ENCODE measurements around the gene KCNAB2.

Gene KCNAB2

DNA sequence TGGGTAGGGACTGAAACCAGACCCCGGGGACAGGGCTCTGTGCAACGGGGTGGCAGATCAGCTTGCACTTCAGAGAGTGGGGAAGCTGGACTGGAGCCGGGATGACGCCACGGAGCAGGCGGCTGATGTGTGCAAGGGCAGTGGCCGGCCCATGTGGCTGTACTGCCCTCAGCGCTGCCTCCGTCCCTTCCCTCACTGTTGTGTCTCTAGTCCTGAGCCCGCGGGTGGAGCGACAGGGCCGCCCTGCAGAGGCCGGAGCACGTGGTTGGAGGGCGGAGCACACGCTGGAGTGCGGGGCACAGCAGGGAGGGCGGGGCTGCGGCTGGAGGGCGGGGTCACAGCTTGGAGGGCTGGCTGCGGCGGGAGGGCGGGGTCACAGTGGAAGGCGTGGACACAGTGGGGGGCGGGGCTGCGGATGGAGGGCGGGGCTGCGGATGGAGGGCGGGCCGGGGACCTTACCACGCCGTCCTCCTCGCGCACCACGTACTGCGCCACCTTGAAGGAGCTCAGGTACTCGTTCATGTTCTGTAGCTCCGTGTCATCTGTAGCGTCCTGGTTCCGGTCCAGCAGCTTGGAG lies 82.0 kb downstream of the KCNAB2 start:
- peak; percentile 60 to 73 for DNase-seq (ENCODE audit: low read depth in 2 of 2)

GRCh38 chr1:6128276-6129081 lies 82.8 kb downstream of the KCNAB2 start:
- DNase-seq (ENCODE audit: low read depth in 2 of 2) = no peak

DNA sequence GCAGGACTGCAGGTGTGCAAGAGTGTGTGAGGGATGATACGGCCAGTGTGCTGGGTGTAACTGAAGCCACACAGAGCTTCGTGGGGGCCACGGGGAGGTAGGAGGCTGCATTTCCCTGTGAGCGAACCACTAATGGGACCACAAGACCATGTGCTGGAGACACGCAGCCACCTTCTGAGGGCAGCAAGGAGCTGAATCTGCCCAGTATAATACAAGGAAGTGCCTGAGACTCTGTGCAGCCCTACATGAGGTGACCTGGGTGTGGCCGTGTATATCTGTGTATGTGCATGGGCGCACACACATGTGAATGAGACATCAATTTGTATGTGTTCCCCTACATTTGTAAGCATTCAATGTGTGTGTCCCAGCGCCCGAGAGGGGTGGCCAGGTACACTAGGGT lies 83.6 kb downstream of the KCNAB2 start:
- no peak for DNase-seq (ENCODE audit: low read depth in 2 of 2)

GRCh38 chr1:6130036-6130435 lies 84.3 kb downstream of the KCNAB2 start:
- no peak for DNase-seq (ENCODE audit: low read depth in 2 of 2)

DNA sequence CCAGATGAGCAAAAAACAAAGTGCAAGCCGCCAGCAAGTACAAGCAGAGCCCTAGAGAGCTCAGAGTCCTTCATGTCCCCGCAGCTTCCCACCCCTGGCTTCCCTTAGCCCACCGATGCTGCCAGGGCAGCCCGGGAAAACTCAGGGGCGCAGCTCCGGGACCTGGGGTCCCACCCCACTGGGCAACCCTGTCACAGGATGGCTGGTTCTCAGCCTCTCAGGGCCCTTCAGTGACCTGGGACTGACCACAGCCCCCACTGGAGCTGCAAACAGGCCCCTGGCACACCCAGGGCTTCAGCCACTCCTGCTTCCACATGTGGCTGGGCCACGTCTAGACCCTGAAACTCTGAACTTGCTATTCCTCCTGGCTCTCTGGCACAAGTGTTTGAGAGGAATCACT lies 84.9 kb downstream of the KCNAB2 start:
- DNase-seq (ENCODE audit: low read depth in 2 of 2) = no peak

DNA sequence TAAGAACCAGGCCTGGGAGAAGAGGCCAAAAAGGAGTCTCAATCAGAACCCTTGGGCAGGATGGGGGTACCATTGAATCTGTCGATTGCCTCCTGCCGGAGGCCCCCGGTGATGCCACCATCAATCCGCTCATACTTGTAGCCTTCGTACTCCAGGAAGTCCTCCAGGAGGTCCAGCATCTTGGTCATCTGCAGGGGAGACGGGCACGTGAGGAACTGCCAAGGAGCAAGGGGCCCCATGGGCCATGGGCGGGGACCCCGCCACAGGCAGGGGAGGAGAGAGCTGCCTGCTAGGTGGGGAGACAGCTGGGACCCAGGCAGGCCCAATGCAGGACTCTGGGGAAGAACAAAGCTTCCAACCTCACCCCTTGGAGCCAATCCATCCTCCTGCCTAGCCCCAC lies 85.9 kb downstream of the KCNAB2 start:
- DNase-seq (ENCODE audit: low read depth in 2 of 2) = no peak

- DNase-seq (ENCODE audit: low read depth in 2 of 2) = no peak
These were observed 87.6 kb downstream of the KCNAB2 start for GRCh38 chr1:6133146-6133895.

DNA sequence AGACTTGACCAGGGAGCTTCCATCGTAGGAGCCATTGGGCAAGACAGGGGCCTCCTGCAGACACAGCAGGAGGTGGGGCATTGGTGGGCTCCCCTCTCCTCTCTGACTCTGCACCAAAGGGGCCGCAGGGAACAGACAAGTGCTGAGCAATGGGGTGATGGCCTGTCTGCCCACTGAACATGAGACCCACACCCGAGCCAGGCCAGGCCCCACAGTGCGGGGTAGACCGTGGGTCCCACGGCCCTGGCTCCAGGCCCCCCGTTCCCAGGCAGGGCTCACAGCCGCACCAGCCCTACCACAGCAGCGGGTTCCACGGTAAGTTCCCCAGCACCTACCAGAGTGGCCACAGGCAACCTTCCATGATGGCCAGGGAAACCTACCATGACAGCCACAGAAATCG lies 88.5 kb downstream of the KCNAB2 start:
- no peak for DNase-seq (ENCODE audit: low read depth in 2 of 2)

- DNase-seq (ENCODE audit: low read depth in 2 of 2) = no peak
These were observed 89.2 kb downstream of the KCNAB2 start for GRCh38 chr1:6134741-6135510.

- no peak for DNase-seq (ENCODE audit: low read depth in 2 of 2)
These were observed 91.0 kb downstream of the KCNAB2 start for GRCh38 chr1:6136516-6137220.

- no peak for DNase-seq (ENCODE audit: low read depth in 2 of 2)
These were observed 92.1 kb downstream of the KCNAB2 start for GRCh38 chr1:6137758-6138157.

GRCh38 chr1:6140413-6140812 lies 94.7 kb downstream of the KCNAB2 start:
- DNase-seq (ENCODE audit: low read depth in 2 of 2) = no peak

DNA sequence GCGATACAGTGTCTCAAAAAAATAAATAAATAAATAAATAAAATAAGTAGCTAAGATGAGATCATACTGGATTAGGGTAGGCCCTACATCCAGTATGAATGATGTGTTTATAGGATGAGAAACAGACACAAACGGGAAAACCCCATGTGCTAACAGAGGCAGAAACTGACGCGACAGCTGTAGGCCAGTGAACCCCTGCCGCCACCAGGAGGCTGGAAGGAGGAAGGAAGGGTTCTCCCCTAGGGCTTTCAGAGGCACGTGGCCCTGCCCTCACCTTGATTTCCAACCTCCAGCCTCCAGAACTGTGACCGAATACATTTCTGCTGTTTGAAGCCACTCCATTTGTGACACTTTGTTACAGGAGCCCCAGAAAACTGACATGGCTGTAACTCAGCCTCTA lies 95.9 kb downstream of the KCNAB2 start:
- DNase-seq (ENCODE audit: low read depth in 2 of 2) = no peak

DNA sequence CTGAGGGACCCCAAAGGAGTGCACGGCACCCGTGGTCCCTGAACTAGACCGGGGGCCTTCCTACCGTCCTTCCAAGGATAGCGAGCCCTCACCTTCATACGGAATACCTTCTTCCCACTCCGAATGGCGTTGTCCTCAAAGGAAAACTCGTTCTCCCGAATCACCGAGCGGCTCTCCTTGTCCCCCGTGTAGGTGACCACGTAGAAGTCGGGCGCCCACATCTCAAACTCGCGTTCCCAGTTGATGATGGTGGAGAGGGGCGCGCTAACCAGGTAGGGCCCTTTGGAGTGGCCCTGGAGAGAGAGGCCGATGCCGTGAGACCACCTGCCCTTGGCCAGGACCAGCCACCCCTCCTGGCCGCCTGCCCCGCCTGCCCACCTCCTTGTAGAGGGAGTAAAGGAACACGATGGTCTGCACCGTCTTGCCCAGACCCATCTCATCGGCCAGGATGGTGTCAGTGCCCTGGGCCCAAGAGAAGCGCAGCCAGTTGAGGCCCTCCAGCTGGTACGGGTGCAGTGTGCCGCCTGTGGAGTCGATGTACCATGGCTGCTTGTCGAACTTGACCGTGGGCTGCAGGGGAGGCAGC lies 96.4 kb downstream of the KCNAB2 start:
- DNase-seq (ENCODE audit: low read depth in 2 of 2) = no peak

DNA sequence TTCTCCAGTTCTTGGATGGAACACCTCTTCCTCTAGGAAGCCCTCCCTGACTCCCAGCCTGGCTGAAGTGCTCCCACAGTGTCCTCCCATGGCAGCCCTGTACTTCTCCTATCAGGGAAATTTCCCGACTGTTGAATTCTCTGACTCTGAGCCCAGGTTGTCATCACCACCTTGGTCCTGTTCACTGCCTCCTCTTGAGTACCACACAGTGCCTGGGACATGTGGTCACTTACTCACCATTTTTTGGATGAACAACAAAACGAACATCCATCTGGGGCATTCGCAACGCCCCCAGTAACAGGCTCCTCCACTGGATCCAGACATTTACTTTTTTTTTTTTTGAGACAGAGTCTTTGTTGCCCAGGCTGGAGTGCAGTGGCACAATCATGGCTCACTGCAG lies 97.0 kb downstream of the KCNAB2 start:
- DNase-seq (ENCODE audit: low read depth in 2 of 2) = no peak

- no peak for DNase-seq (ENCODE audit: low read depth in 2 of 2)
These were observed 97.7 kb downstream of the KCNAB2 start for GRCh38 chr1:6143395-6143794.

DNA sequence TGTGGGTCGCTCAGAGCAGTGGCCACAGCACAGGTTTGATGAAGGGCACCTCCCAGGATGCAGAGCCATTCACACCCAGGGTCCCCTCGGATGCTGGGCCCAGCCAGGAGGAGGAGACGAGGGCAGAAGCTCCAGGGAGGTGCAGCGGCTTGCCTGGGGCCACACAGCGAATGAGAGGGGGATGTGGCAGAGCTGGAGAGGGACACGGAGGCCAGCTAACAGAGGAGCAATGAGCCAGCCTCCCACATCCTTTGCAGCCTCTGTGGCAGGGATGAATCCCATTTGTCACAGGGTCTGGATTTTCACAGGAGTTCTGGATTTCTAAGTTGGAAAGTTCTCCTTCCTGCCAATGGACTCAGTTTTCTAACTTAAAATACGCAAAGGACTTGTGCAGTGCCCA lies 98.5 kb downstream of the KCNAB2 start:
- no peak for DNase-seq (ENCODE audit: low read depth in 2 of 2)

- DNase-seq (ENCODE audit: low read depth in 2 of 2) = no peak
These were observed 99.1 kb downstream of the KCNAB2 start for GRCh38 chr1:6144647-6145395.

DNA sequence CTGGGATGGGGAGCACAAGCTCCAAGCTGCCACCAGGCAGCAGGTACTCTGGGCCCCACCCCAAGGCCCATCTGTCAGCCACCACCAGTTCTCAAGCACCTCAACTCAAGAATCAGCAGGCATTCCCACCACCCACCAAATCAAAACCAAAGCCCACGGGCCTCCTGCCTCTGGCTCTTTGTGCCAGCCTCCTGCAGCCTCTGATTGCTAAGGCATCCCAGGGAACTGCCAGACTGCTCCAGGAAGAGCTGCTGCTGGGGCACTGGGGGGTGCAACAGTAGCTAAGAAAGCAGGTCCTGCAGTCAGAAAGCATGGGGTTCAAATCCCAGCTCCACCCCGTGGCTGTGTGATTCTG lies 99.7 kb downstream of the KCNAB2 start:
- no peak for DNase-seq (ENCODE audit: low read depth in 2 of 2)

DNA sequence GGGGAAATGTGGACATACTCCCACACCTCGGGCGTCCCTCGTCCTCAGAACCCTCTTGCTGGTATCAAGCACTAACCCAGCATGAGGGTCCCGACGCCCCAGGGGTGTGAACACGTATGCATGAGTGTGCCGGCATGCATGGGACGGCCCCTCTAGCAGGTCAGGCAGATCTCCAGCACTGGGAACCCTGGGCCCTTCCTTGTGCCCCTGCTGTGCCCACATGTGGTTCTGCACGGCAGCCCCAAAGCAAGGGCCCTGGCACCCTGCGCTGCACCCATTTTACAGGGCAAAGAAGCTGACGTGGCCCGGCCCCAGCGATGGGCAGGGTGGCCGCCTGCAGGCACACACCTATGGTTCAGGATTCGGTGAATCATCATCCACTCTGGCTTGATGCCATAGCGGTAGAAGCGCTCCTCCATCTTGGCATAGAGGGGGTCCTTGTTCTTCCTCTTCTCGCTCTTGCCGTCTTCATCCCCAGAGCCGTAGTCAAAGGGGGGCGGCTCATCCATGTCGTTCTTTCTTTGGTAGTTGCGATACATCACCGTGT lies 100.2 kb downstream of the KCNAB2 start:
- DNase-seq (ENCODE audit: low read depth in 2 of 2) = no peak
